ENCODE data around the gene DNAH10.

Gene DNAH10

DNA sequence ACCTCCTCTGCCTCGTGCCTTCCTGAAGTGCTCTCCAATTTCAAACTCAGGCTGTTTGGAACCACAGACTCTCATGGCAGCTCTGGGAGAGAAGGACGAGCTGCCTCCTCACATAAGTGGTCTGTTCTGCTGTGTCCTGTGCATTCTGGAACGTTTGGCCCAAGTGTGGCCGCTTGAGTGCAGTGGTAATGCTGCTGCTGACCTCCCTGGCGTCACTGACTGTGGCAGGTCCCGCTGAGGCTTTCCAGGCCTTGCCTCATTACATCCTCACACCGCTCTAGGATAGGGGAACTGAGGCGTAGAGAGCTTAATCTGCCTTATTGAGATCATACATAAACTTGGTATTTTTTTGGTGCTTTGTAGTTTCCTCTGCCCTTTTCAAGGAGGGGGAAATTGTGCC lies 196.4 kb downstream of the DNAH10 start:
- no peak overlapping the region for H3K27ac ChIP-seq (ENCODE audit: low read depth, low read length)
- no peaks in the 10 kb centered on the region for H3K27me3 ChIP-seq (ENCODE audit: control insufficient read depth in 1 of 2, insufficient read depth in 2 of 2, low read length in 2 of 2)
- no peak overlapping the region for H3K9ac ChIP-seq (ENCODE audit: low read depth in 1 of 2, low read length in 2 of 2)
- H3K36me3 ChIP-seq (ENCODE audit: control insufficient read depth in 1 of 2, insufficient read depth in 2 of 2, low read length in 2 of 2), result no peaks in the 10 kb centered on the region
- H3K4me3 ChIP-seq (ENCODE audit: low read depth in 1 of 2, low read length in 2 of 2), result no peak overlapping the region
- no peaks in the 10 kb centered on the region for H3K9me3 ChIP-seq (ENCODE audit: control insufficient read depth in 1 of 2, low read length in 2 of 2)
- peaks cover 15 to 16% of the 10 kb centered on the region in 2 donors for H3K4me1 ChIP-seq (ENCODE audit: control insufficient read depth in 1 of 2, insufficient read depth in 2 of 2, low read length in 2 of 2)

DNA sequence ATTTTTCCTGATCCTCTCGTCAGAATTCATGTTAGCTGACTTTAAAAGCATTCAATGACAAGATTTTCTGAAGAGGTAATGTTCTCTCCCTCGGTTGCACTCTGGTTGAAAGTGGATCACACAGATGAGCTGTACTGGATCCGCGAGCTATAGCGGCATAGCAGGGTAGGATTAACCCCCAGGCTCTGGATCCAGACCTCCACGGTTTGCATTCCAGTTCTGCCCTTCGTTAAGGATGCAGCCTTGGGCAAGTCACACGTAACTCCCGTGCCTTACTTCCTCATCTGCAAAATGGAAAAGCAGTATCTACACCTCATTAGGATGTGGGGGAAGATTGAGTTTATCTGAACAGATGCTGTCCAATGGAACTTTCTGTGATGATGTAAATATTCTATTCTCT lies 196.8 kb downstream of the DNAH10 start:
- Histone ChIP-seq H3K9ac (ENCODE audit: low read depth in 1 of 2, low read length in 2 of 2) (no peak overlapping the region), H3K36me3 (ENCODE audit: control insufficient read depth in 1 of 2, insufficient read depth in 2 of 2, low read length in 2 of 2) (no peaks in the 10 kb centered on the region), H3K4me3 (ENCODE audit: low read depth in 1 of 2, low read length in 2 of 2) (no peak overlapping the region), H3K27ac (ENCODE audit: low read depth, low read length) (no peak overlapping the region), H3K27me3 (ENCODE audit: control insufficient read depth in 1 of 2, insufficient read depth in 2 of 2, low read length in 2 of 2) (no peaks in the 10 kb centered on the region), H3K9me3 (ENCODE audit: control insufficient read depth in 1 of 2, low read length in 2 of 2) (no peaks in the 10 kb centered on the region), H3K4me1 (ENCODE audit: control insufficient read depth in 1 of 2, insufficient read depth in 2 of 2, low read length in 2 of 2) (peaks cover 16% of the 10 kb centered on the region in 2 donors)

DNA sequence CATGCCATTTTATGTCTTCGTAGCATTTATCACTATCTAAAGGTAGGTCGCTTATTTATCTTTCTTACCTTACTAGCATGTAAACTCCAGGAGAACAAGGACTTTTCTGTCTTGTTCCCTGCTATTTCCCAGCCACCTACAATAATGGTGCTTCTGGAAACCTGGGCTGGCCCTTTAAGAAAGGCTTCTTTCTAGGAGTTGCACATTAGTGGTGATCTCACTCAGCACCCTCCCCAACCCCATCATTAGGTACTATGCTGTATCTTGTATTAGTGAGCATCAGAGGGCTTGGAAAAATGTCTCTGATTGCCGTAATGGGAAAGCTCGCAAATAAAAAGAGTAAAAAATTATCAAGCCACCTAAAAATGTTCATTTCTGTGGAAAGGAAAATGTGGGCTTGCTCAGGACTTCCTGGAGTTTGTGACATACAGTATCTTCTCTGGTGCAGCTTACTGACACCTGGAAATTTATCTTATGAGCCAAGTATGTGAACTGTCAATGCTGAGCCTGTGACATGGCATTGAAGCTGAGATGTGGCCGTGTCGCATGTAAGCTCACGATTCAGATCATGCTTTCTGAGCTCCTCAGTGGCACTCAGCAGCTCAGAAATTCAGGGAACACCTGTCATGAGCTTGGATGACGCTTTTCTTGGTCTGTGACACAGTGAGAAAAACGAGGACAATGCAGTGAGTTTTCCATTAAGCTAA lies 198.1 kb downstream of the DNAH10 start:
- Histone ChIP-seq H3K36me3 (ENCODE audit: control insufficient read depth in 1 of 2, insufficient read depth in 2 of 2, low read length in 2 of 2) (no peaks in the 10 kb centered on the region), H3K4me3 (ENCODE audit: low read depth in 1 of 2, low read length in 2 of 2) (no peak overlapping the region), H3K27me3 (ENCODE audit: control insufficient read depth in 1 of 2, insufficient read depth in 2 of 2, low read length in 2 of 2) (no peaks in the 10 kb centered on the region), H3K9me3 (ENCODE audit: control insufficient read depth in 1 of 2, low read length in 2 of 2) (no peaks in the 10 kb centered on the region), H3K27ac (ENCODE audit: low read depth, low read length) (no peak overlapping the region), H3K9ac (ENCODE audit: low read depth in 1 of 2, low read length in 2 of 2) (no peak overlapping the region), H3K4me1 (ENCODE audit: control insufficient read depth in 1 of 2, insufficient read depth in 2 of 2, low read length in 2 of 2) (peaks cover 16 to 18% of the 10 kb centered on the region in 2 donors)

DNA sequence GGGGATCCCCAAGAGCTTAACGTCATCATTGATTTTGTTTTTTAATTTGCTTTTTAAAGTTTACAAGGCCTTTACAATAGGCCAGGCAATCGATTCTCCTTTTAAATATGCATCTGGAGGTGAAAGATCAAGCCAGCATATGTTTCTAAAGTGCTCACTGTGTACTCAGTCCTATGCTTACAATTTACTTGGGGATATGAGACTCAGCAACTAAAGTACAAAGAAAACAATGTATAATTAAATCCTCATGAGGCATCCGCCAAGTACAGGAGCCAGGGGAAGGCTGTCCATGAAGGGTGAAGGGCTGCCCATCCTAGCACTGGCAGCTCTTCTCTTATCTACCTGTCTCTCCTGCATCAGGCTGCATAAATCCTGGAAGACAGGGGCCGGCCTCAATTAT lies 198.8 kb downstream of the DNAH10 start:
- H3K27me3 ChIP-seq (ENCODE audit: control insufficient read depth in 1 of 2, insufficient read depth in 2 of 2, low read length in 2 of 2), result no peaks in the 10 kb centered on the region
- H3K9me3 ChIP-seq (ENCODE audit: control insufficient read depth in 1 of 2, low read length in 2 of 2), result no peaks in the 10 kb centered on the region
- H3K9ac ChIP-seq (ENCODE audit: low read depth in 1 of 2, low read length in 2 of 2), result no peak overlapping the region
- no peak overlapping the region for H3K27ac ChIP-seq (ENCODE audit: low read depth, low read length)
- H3K4me1 ChIP-seq (ENCODE audit: control insufficient read depth in 1 of 2, insufficient read depth in 2 of 2, low read length in 2 of 2), result peaks cover 16 to 21% of the 10 kb centered on the region in 2 donors
- no peak overlapping the region for H3K4me3 ChIP-seq (ENCODE audit: low read depth in 1 of 2, low read length in 2 of 2)
- H3K36me3 ChIP-seq (ENCODE audit: control insufficient read depth in 1 of 2, insufficient read depth in 2 of 2, low read length in 2 of 2), result no peaks in the 10 kb centered on the region

DNA sequence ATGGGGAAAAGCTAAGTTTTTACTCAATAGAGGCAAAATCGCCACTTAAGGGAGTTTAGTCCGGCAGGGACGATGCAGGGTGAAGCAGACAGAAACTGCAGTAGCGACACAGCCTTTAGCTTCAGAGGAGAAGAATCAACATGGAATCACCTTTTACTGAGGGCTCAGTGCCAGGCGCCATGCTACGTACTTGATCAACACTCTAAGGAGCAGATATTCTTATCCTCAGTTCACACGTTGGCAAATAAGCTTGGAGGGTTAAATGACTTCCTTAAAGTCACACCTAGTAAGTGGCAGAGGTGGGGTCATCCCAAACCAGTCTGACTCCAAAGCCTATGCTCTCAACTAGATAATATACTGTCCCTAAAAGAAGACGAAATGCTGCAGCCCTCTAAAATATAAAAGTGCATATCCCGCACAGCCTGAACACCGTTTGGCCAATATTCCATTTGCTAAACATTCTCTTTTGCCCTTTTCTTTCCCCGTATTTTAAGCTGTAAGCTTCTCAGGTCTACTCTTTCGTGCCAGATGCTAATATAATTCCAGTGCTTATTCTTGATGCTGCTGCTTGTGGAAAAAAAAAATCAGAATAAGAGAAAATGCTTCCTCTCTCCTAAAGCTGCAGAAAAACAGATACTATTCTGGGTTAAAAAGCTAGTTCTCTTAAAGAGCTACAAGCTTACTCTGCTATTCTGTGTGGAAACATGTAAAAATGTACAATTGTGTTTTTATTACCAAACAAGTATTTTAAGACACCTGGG lies 199.7 kb downstream of the DNAH10 start:
- Histone ChIP-seq H3K9me3 (ENCODE audit: control insufficient read depth in 1 of 2, low read length in 2 of 2) (no peaks in the 10 kb centered on the region), H3K4me3 (ENCODE audit: low read depth in 1 of 2, low read length in 2 of 2) (no peak overlapping the region), H3K4me1 (ENCODE audit: control insufficient read depth in 1 of 2, insufficient read depth in 2 of 2, low read length in 2 of 2) (peaks cover 16 to 21% of the 10 kb centered on the region in 2 donors), H3K36me3 (ENCODE audit: control insufficient read depth in 1 of 2, insufficient read depth in 2 of 2, low read length in 2 of 2) (no peaks in the 10 kb centered on the region), H3K27me3 (ENCODE audit: control insufficient read depth in 1 of 2, insufficient read depth in 2 of 2, low read length in 2 of 2) (no peaks in the 10 kb centered on the region), H3K27ac (ENCODE audit: low read depth, low read length) (no peak overlapping the region), H3K9ac (ENCODE audit: low read depth in 1 of 2, low read length in 2 of 2) (no peak overlapping the region)

DNA sequence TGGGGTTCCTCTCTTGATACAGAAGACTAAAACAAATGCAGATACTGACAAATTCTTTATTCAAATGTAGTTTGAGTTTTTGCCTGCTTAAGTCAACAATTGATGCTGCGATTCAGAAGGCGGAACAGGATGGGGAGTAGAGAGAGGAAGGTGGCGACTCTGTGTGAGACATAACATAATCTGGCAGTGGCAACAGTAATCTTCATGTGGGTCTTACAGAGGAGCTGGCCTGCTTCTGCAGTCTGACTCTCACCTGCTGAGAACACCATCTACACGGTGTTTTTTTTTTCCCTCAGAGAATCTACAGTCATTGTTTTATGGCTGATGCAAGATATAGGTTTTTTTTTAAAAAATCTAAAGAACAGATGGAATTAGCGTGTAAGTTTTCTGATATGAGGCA lies 200.4 kb downstream of the DNAH10 start:
- Histone ChIP-seq H3K36me3 (ENCODE audit: control insufficient read depth in 1 of 2, insufficient read depth in 2 of 2, low read length in 2 of 2) (no peaks in the 10 kb centered on the region), H3K27ac (ENCODE audit: low read depth, low read length) (no peak overlapping the region), H3K4me3 (ENCODE audit: low read depth in 1 of 2, low read length in 2 of 2) (no peak overlapping the region), H3K9me3 (ENCODE audit: control insufficient read depth in 1 of 2, low read length in 2 of 2) (no peaks in the 10 kb centered on the region), H3K4me1 (ENCODE audit: control insufficient read depth in 1 of 2, insufficient read depth in 2 of 2, low read length in 2 of 2) (peaks cover 16 to 21% of the 10 kb centered on the region in 2 donors), H3K9ac (ENCODE audit: low read depth in 1 of 2, low read length in 2 of 2) (no peak overlapping the region), H3K27me3 (ENCODE audit: control insufficient read depth in 1 of 2, insufficient read depth in 2 of 2, low read length in 2 of 2) (no peaks in the 10 kb centered on the region)

DNA sequence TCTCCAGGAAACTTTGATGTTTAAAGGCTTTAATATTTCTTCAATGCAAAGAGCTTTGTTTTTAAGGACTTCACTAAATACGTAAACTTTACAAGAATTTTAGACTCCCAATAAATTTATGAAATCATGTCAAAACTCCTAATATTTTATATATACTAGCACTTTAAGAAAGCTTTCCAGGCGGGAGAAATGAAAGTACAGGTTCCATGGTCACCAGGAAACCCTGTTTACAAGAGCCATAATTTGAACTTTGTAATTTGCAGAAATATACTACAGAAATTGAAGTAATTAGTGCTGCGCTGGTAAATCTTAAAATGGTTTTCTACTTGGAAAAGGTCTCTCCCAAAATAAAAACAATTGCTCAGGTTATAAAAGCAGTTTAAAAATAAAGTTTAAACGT lies 201.7 kb downstream of the DNAH10 start:
- H3K4me3 ChIP-seq (ENCODE audit: low read depth in 1 of 2, low read length in 2 of 2), result no peak overlapping the region
- no peaks in the 10 kb centered on the region for H3K27me3 ChIP-seq (ENCODE audit: control insufficient read depth in 1 of 2, insufficient read depth in 2 of 2, low read length in 2 of 2)
- H3K4me1 ChIP-seq (ENCODE audit: control insufficient read depth in 1 of 2, insufficient read depth in 2 of 2, low read length in 2 of 2), result peaks cover 16 to 21% of the 10 kb centered on the region in 2 donors
- no peaks in the 10 kb centered on the region for H3K36me3 ChIP-seq (ENCODE audit: control insufficient read depth in 1 of 2, insufficient read depth in 2 of 2, low read length in 2 of 2)
- H3K9me3 ChIP-seq (ENCODE audit: control insufficient read depth in 1 of 2, low read length in 2 of 2), result no peaks in the 10 kb centered on the region
- H3K27ac ChIP-seq (ENCODE audit: low read depth, low read length), result no peak overlapping the region
- H3K9ac ChIP-seq (ENCODE audit: low read depth in 1 of 2, low read length in 2 of 2), result peak overlapping the region in 1 of 2 donors; percentile 4

DNA sequence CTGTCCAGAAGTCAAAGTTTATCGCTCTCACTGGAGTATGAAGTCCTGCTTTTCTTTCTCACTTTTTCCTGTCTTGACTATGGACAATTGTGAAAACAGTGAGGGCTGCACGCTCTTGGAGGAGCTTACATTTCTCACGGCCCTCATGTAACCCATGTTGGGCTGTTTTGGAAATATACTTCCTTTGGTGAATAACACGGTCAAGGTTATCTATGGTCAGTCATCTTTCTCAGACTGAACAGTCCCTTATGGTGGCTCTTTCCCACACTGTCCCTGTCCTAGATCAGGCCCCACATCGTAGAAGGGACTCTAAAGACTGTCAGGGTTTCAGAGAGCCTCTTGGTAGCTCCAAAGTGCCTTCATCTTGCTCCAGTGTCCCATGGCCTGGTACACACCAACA lies 203.3 kb downstream of the DNAH10 start:
- no peak overlapping the region for H3K4me3 ChIP-seq (ENCODE audit: low read depth in 1 of 2, low read length in 2 of 2)

DNA sequence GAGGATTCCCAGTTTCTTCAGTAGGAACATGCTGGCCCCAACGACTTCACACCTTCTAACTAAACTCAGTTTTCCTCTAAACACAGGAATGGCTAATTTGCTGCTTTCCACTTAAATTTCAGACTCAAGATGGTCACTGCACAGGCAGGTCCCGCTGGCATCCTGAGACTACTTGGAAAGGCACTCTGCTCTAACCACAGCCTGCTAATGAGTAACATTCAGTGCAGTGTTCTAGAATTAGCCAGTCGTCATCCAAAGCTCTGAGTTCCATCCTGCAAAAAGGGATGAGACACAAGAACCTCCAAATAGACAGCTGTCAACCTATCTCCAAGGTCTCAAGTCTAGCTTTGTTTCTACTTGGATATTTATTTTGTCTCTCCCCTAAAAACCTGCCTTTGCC lies 204.5 kb downstream of the DNAH10 start:
- Histone ChIP-seq H3K9ac (ENCODE audit: low read depth in 1 of 2, low read length in 2 of 2) (no peak overlapping the region), H3K4me3 (ENCODE audit: low read depth in 1 of 2, low read length in 2 of 2) (no peak overlapping the region), H3K36me3 (ENCODE audit: control insufficient read depth in 1 of 2, insufficient read depth in 2 of 2, low read length in 2 of 2) (no peaks in the 10 kb centered on the region), H3K9me3 (ENCODE audit: control insufficient read depth in 1 of 2, low read length in 2 of 2) (no peaks in the 10 kb centered on the region), H3K27me3 (ENCODE audit: control insufficient read depth in 1 of 2, insufficient read depth in 2 of 2, low read length in 2 of 2) (no peaks in the 10 kb centered on the region), H3K27ac (ENCODE audit: low read depth, low read length) (no peak overlapping the region), H3K4me1 (ENCODE audit: control insufficient read depth in 1 of 2, insufficient read depth in 2 of 2, low read length in 2 of 2) (peaks cover 11 to 15% of the 10 kb centered on the region in 2 donors)

More for the DNA sequence above, 203.3 kb downstream of the DNAH10 start:
- H3K27me3 ChIP-seq (ENCODE audit: control insufficient read depth in 1 of 2, insufficient read depth in 2 of 2, low read length in 2 of 2), result no peaks in the 10 kb centered on the region
- no peaks in the 10 kb centered on the region for H3K36me3 ChIP-seq (ENCODE audit: control insufficient read depth in 1 of 2, insufficient read depth in 2 of 2, low read length in 2 of 2)
- H3K9ac ChIP-seq (ENCODE audit: low read depth in 1 of 2, low read length in 2 of 2), result no peak overlapping the region
- H3K4me1 ChIP-seq (ENCODE audit: control insufficient read depth in 1 of 2, insufficient read depth in 2 of 2, low read length in 2 of 2), result peaks cover 16 to 21% of the 10 kb centered on the region in 2 donors
- H3K27ac ChIP-seq (ENCODE audit: low read depth, low read length), result no peak overlapping the region
- no peaks in the 10 kb centered on the region for H3K9me3 ChIP-seq (ENCODE audit: control insufficient read depth in 1 of 2, low read length in 2 of 2)

DNA sequence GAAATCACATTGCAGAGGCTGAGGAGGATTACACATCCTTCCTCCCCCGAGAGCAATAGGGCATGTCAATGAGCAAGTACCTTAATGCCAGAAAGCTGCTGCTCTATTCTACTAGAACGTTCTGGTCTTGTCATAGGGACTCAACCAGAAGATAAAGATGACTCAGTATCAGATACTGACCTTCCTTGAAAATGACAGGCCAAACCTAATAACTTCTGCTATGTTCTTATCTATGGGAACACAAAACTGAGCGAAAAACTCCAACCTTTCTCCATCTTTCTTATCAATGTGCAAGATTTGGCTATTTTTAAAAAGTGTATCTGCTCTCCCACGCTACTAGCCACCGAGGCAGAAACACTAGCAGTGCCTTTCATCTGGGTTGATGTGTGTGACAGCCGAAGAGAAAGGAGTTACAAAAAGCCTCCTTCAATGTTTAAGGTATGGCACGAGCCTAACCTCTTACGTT lies 205.1 kb downstream of the DNAH10 start:
- Histone ChIP-seq H3K9ac (ENCODE audit: low read depth in 1 of 2, low read length in 2 of 2) (no peak overlapping the region), H3K36me3 (ENCODE audit: control insufficient read depth in 1 of 2, insufficient read depth in 2 of 2, low read length in 2 of 2) (no peaks in the 10 kb centered on the region), H3K27ac (ENCODE audit: low read depth, low read length) (no peak overlapping the region), H3K4me1 (ENCODE audit: control insufficient read depth in 1 of 2, insufficient read depth in 2 of 2, low read length in 2 of 2) (peaks cover 7 to 12% of the 10 kb centered on the region in 2 donors), H3K9me3 (ENCODE audit: control insufficient read depth in 1 of 2, low read length in 2 of 2) (no peaks in the 10 kb centered on the region), H3K27me3 (ENCODE audit: control insufficient read depth in 1 of 2, insufficient read depth in 2 of 2, low read length in 2 of 2) (no peaks in the 10 kb centered on the region), H3K4me3 (ENCODE audit: low read depth in 1 of 2, low read length in 2 of 2) (no peak overlapping the region)

All from duodenal mucosa (tissue), 2 donors.